ENCODE measurements around the gene MAN2B2. TPM values are rescaled to one million over a fixed set of nuclear protein-coding genes. Genes with fewer than 3 reads are reported as not detected.

Gene MAN2B2
- total RNA-seq, 1 experiment from 2014 or later, result 5.8 TPM

Other genes with a start within 250 kb of the MAN2B2 start
- 0.86 and 1.0 TPM in 2 replicates for gene PPP2R2C, start 102.6 kb upstream of the MAN2B2 start, total RNA-seq (2014; rRNA removed; shearing (Covaris generic))
- gene MRFAP1, start 65.5 kb downstream of the MAN2B2 start, total RNA-seq (2014; rRNA removed; shearing (Covaris generic)), result 106 and 129 TPM in 2 replicates
- gene S100P, start 118.7 kb downstream of the MAN2B2 start, total RNA-seq (2014; rRNA removed; shearing (Covaris generic)), result not detected in 2 replicates
- gene MRFAP1L1, start 134.7 kb downstream of the MAN2B2 start, total RNA-seq (2014; rRNA removed; shearing (Covaris generic)), result 92.5 and 151 TPM in 2 replicates
- 17.2 and 24.2 TPM in 2 replicates for gene BLOC1S4, start 141.0 kb downstream of the MAN2B2 start, total RNA-seq (2014; rRNA removed; shearing (Covaris generic))
- 9.0 TPM in 2 replicates for gene KIAA0232, start 207.5 kb downstream of the MAN2B2 start, total RNA-seq (2014; rRNA removed; shearing (Covaris generic))